Cardiac muscle cell (in vitro differentiated cells and primary cell): ENCODE data around the gene RNF208. TPM values are rescaled to one million over a fixed set of nuclear protein-coding genes. Genes with fewer than 3 reads are reported as not detected.

Experiments used
- DNase-seq, 2 donors: peaks; one replicate each; pipeline versions ENCODE4 v3.0.0 to v3.0.0-alpha.2; 2010 to 2017; ENCODE audit warnings: low read depth in 1 of 2, low spot score in 1 of 2
- H3K27ac ChIP-seq: fragments of 200-600 bp; sonication (generic); 2 replicates; pipeline ENCODE4 v1.5.1; 2016
- H3K27me3 ChIP-seq: fragments of 200-600 bp; sonication (generic); 2 replicates; pipeline ENCODE4 v1.6.0; 2016; ENCODE audit warnings: control low read depth
- H3K36me3 ChIP-seq: fragments of 200-600 bp; sonication (generic); 2 replicates; pipeline ENCODE4 v1.5.1; 2016; ENCODE audit warnings: control low read depth
- H3K4me1 ChIP-seq: fragments of 200-600 bp; sonication (generic); 2 replicates; pipeline ENCODE4 v1.8.1; 2017; ENCODE audit warnings: low read depth, mild to moderate bottlenecking, mixed run types
- H3K4me3 ChIP-seq: fragments of 200-600 bp; sonication (generic); 2 replicates; pipeline ENCODE4 v1.5.1; 2016; ENCODE audit warnings: mild to moderate bottlenecking
- H3K9me3 ChIP-seq: fragments of 200-600 bp; sonication (generic); 2 replicates; pipeline ENCODE4 v1.5.1; 2017; ENCODE audit warnings: low read depth, mild to moderate bottlenecking, control low read depth
- CTCF ChIP-seq: IDR thresholded peaks from 2 replicates; pipeline ENCODE4 v1.5.1; 2012; ENCODE audit warnings: low read depth, mild to moderate bottlenecking, low read length
- polyA plus RNA-seq: library from polyadenylated mRNA; unstranded; fragments of >200 nt; fragmentation: Nextera tagmentation; extraction: Ambion mirVana; gene quantifications from 2 replicates; pipeline ENCODE4 v1.2.1, GENCODE V29; 2016
- total RNA-seq: library from RNA; depleted of rRNA; stranded (reverse); fragments of >200 nt; gene quantifications from 2 replicates; pipeline ENCODE4 v1.2.3, GENCODE V29; 2016

The RNF208 gene
- total and polyA plus RNA-seq, 2 experiments from 2014 or later: 6.1 to 23.1 TPM

GRCh38 chr9:137184881-137185660 is 37.0 kb downstream of the RNF208 start:
- TF ChIP-seq CTCF: no peak
- no peak for DNase-seq
- no peak overlapping the region for H3K4me3 ChIP-seq
- no peak overlapping the region for H3K27ac ChIP-seq
- H3K27me3 ChIP-seq: no peaks in the 10 kb centered on the region
- no peaks in the 10 kb centered on the region for H3K9me3 ChIP-seq
- H3K4me1 ChIP-seq: peaks cover 17% of the 10 kb centered on the region
- peaks cover 16% of the 10 kb centered on the region for H3K36me3 ChIP-seq

DNA sequence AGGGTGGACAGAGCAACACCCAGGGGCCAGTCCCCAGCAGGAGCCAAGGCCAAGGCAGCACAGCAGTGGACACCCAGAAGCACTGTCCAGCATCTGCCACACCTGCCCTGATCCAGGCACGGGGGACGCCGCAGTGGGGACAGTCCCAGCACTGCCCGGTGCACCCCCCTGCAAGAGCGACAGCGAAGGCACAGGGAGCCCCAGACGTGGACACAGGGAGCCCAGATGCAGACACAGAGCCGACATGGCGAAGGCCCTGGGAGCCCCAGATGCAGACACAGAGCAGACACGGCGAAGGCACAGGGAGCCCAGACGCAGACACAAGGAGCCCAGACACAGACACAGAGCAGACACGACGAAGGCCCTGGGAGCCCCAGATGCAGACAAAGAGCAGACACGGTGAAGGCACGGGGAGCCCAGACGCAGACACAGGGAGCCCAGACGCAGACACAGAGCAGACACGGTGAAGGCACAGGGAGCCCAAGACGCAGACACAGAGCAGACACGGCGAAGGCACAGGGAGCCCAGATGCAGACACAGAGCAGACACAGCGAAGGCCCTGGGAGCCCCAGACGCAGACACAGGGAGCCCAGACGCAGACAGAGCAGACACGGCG is 38.0 kb downstream of the RNF208 start:
- peaks cover 10% of the 10 kb centered on the region for H3K4me1 ChIP-seq
- no peaks in the 10 kb centered on the region for H3K27me3 ChIP-seq
- H3K9me3 ChIP-seq: no peaks in the 10 kb centered on the region
- no peak for DNase-seq
- H3K4me3 ChIP-seq: no peak overlapping the region
- H3K36me3 ChIP-seq: peaks cover 21% of the 10 kb centered on the region
- no peak overlapping the region for H3K27ac ChIP-seq
- TF ChIP-seq CTCF: no peak

- no peaks in the 10 kb centered on the region for H3K9me3 ChIP-seq
- no peak for TF ChIP-seq CTCF
- peaks cover 10% of the 10 kb centered on the region for H3K4me1 ChIP-seq
- no peak overlapping the region for H3K4me3 ChIP-seq
- H3K27me3 ChIP-seq: no peaks in the 10 kb centered on the region
- H3K36me3 ChIP-seq: peaks cover 21% of the 10 kb centered on the region
- H3K27ac ChIP-seq: no peak overlapping the region
- no peak for DNase-seq
These were observed 39.2 kb downstream of the RNF208 start for GRCh38 chr9:137182836-137183235.

GRCh38 chr9:137181680-137182079 is 40.4 kb downstream of the RNF208 start:
- H3K27me3 ChIP-seq: no peaks in the 10 kb centered on the region
- no peak for TF ChIP-seq CTCF
- H3K27ac ChIP-seq: no peak overlapping the region
- H3K9me3 ChIP-seq: no peaks in the 10 kb centered on the region
- H3K36me3 ChIP-seq: peaks cover 21% of the 10 kb centered on the region
- H3K4me3 ChIP-seq: no peak overlapping the region
- no peak for DNase-seq
- no peaks in the 10 kb centered on the region for H3K4me1 ChIP-seq

- Histone ChIP-seq H3K4me1 (no peaks in the 10 kb centered on the region), H3K4me3 (no peak overlapping the region), H3K27ac (no peak overlapping the region), H3K9me3 (no peaks in the 10 kb centered on the region), H3K36me3 (peaks cover 18% of the 10 kb centered on the region), H3K27me3 (peaks cover 8% of the 10 kb centered on the region)
- DNase-seq: no peak
- TF ChIP-seq CTCF: no peak
These were observed 41.5 kb downstream of the RNF208 start for GRCh38 chr9:137180491-137180890.
